Measurements from ENCODE around the gene ZNHIT3.

GRCh38 chr17:36524428-36524876 lies 38.0 kb downstream of the ZNHIT3 start:
- TF ChIP-seq YY1 (IDR thresholded peaks at IDR 0.05; ENCODE audit: insufficient read depth, insufficient read length), result no peak
- TF ChIP-seq ZNF274 (IDR thresholded peaks at IDR 0.05; ENCODE audit: low read depth, low read length), result no peak
- TF ChIP-seq SUZ12 (IDR thresholded peaks at IDR 0.05; ENCODE audit: extremely low read depth, insufficient read depth, insufficient read length), result no peak
